ENCODE data around the gene LEPR.

The LEPR gene

GRCh38 chr1:65431111-65431705 is 10.7 kb downstream of the LEPR start:
- Histone ChIP-seq H4K12ac (ENCODE audit: low read depth, low read length) (no peak overlapping the region), H3K36me3 (ENCODE audit: control insufficient read depth in 1 of 2, insufficient read depth in 2 of 2, low read length in 2 of 2) (peaks cover 10 to 12% of the 10 kb centered on the region in 2 experiments), H3K9ac (ENCODE audit: low read length) (no peak overlapping the region), H3K4ac (ENCODE audit: low read depth, low read length) (no peak overlapping the region), H2BK5ac (ENCODE audit: low read depth, low read length, poor library complexity) (no peak overlapping the region), H3K4me1 (ENCODE audit: control insufficient read depth in 1 of 2, insufficient read depth in 2 of 2, low read length in 2 of 2) (peaks cover 4 to 11% of the 10 kb centered on the region in 2 experiments), H3K4me3 (ENCODE audit: low read depth, low read length) (no peak overlapping the region), H2BK12ac (ENCODE audit: low read length) (no peak overlapping the region), H3K27ac (ENCODE audit: low read depth, low read length) (no peak overlapping the region), H4K8ac (ENCODE audit: low read depth, low read length) (no peak overlapping the region), H3K23ac (ENCODE audit: low read length) (no peak overlapping the region), H3K4me2 (ENCODE audit: low read length) (no peak overlapping the region), H3K79me1 (ENCODE audit: low read length) (no peaks in the 10 kb centered on the region), H3K27me3 (ENCODE audit: insufficient read depth, low read length) (no peaks in the 10 kb centered on the region), H3K18ac (ENCODE audit: low read length) (no peak overlapping the region), H3K9me3 (ENCODE audit: insufficient read depth, low read depth, low read length) (no peaks in the 10 kb centered on the region), H3K14ac (ENCODE audit: low read length) (no peak overlapping the region), H3K79me2 (ENCODE audit: control insufficient read depth, insufficient read depth, low read length, poor library complexity) (no peaks in the 10 kb centered on the region), H2AFZ (ENCODE audit: insufficient read depth, low read length, poor library complexity) (no peak overlapping the region), H2BK120ac (ENCODE audit: insufficient read depth, low read length, poor library complexity) (no peak overlapping the region), H4K91ac (ENCODE audit: low read depth, low read length) (no peak overlapping the region), H2AK5ac (ENCODE audit: low read length) (no peak overlapping the region)
- DNase-seq, result peak in 1 of 2 donors; percentile 51
- WGBS (ENCODE audit: extremely low coverage, insufficient coverage, insufficient read length), result no CpG with 5 or more reads among the region's 1 CpG

GRCh38 chr1:65432918-65433317 is 12.4 kb downstream of the LEPR start:
- H3K4ac ChIP-seq (ENCODE audit: low read depth, low read length), result no peak overlapping the region
- no peak overlapping the region for H3K9ac ChIP-seq (ENCODE audit: low read length)
- peak overlapping the region; percentile 40 for H3K18ac ChIP-seq (ENCODE audit: low read length)
- no peak overlapping the region for H2BK5ac ChIP-seq (ENCODE audit: low read depth, low read length, poor library complexity)
- no peak overlapping the region for H4K91ac ChIP-seq (ENCODE audit: low read depth, low read length)
- H3K4me1 ChIP-seq (ENCODE audit: control insufficient read depth in 1 of 2, insufficient read depth in 2 of 2, low read length in 2 of 2), result peaks cover 4 to 12% of the 10 kb centered on the region in 2 experiments
- H2AK5ac ChIP-seq (ENCODE audit: low read length), result peak overlapping the region; percentile 37
- H3K79me1 ChIP-seq (ENCODE audit: low read length), result peaks cover 4% of the 10 kb centered on the region
- H2BK12ac ChIP-seq (ENCODE audit: low read length), result no peak overlapping the region
- no peak overlapping the region for H3K14ac ChIP-seq (ENCODE audit: low read length)
- no peak overlapping the region for H3K4me2 ChIP-seq (ENCODE audit: low read length)
- H3K9me3 ChIP-seq (ENCODE audit: insufficient read depth, low read depth, low read length), result no peaks in the 10 kb centered on the region
- H3K27ac ChIP-seq (ENCODE audit: low read depth, low read length), result no peak overlapping the region
- peak overlapping the region; percentile 47 for H4K8ac ChIP-seq (ENCODE audit: low read depth, low read length)
- no peaks in the 10 kb centered on the region for H3K27me3 ChIP-seq (ENCODE audit: insufficient read depth, low read length)
- DNase-seq, result no peak
- peaks cover 6 to 9% of the 10 kb centered on the region in 2 experiments for H3K36me3 ChIP-seq (ENCODE audit: control insufficient read depth in 1 of 2, insufficient read depth in 2 of 2, low read length in 2 of 2)
- no peaks in the 10 kb centered on the region for H3K79me2 ChIP-seq (ENCODE audit: control insufficient read depth, insufficient read depth, low read length, poor library complexity)
- H3K4me3 ChIP-seq (ENCODE audit: low read depth, low read length), result no peak overlapping the region
- H2BK120ac ChIP-seq (ENCODE audit: insufficient read depth, low read length, poor library complexity), result no peak overlapping the region
- H4K12ac ChIP-seq (ENCODE audit: low read depth, low read length), result no peak overlapping the region
- no CpG with 5 or more reads among the region's 8 CpGs for WGBS (ENCODE audit: extremely low coverage, insufficient coverage, insufficient read length)
- no peak overlapping the region for H3K23ac ChIP-seq (ENCODE audit: low read length)
- no peak overlapping the region for H2AFZ ChIP-seq (ENCODE audit: insufficient read depth, low read length, poor library complexity)

GRCh38 chr1:65434255-65434654 is 13.8 kb downstream of the LEPR start:
- Histone ChIP-seq H2AFZ (ENCODE audit: insufficient read depth, low read length, poor library complexity) (no peak overlapping the region), H2BK120ac (ENCODE audit: insufficient read depth, low read length, poor library complexity) (no peak overlapping the region), H2BK12ac (ENCODE audit: low read length) (no peak overlapping the region), H4K12ac (ENCODE audit: low read depth, low read length) (no peak overlapping the region), H3K27me3 (ENCODE audit: insufficient read depth, low read length) (no peaks in the 10 kb centered on the region), H3K4me3 (ENCODE audit: low read depth, low read length) (no peak overlapping the region), H3K79me2 (ENCODE audit: control insufficient read depth, insufficient read depth, low read length, poor library complexity) (no peaks in the 10 kb centered on the region), H2BK5ac (ENCODE audit: low read depth, low read length, poor library complexity) (no peak overlapping the region), H3K4ac (ENCODE audit: low read depth, low read length) (no peak overlapping the region), H4K8ac (ENCODE audit: low read depth, low read length) (no peak overlapping the region), H3K27ac (ENCODE audit: low read depth, low read length) (peak overlapping the region; percentile 20), H3K23ac (ENCODE audit: low read length) (no peak overlapping the region), H3K79me1 (ENCODE audit: low read length) (peaks cover 4% of the 10 kb centered on the region), H3K36me3 (ENCODE audit: control insufficient read depth in 1 of 2, insufficient read depth in 2 of 2, low read length in 2 of 2) (peaks cover 6 to 9% of the 10 kb centered on the region in 2 experiments), H3K4me2 (ENCODE audit: low read length) (no peak overlapping the region), H3K9ac (ENCODE audit: low read length) (no peak overlapping the region), H3K18ac (ENCODE audit: low read length) (no peak overlapping the region), H2AK5ac (ENCODE audit: low read length) (no peak overlapping the region), H3K4me1 (ENCODE audit: control insufficient read depth in 1 of 2, insufficient read depth in 2 of 2, low read length in 2 of 2) (peaks cover 4 to 12% of the 10 kb centered on the region in 2 experiments), H4K91ac (ENCODE audit: low read depth, low read length) (no peak overlapping the region), H3K9me3 (ENCODE audit: insufficient read depth, low read depth, low read length) (no peaks in the 10 kb centered on the region), H3K14ac (ENCODE audit: low read length) (no peak overlapping the region)
- WGBS (ENCODE audit: extremely low coverage, insufficient coverage, insufficient read length), result no CpG with 5 or more reads among the region's 1 CpG
- DNase-seq, result no peak

GRCh38 chr1:65434760-65435159 is 14.3 kb downstream of the LEPR start:
- H4K12ac ChIP-seq (ENCODE audit: low read depth, low read length), result no peak overlapping the region
- peak overlapping the region; percentile 20 for H3K27ac ChIP-seq (ENCODE audit: low read depth, low read length)
- no peak overlapping the region for H2BK12ac ChIP-seq (ENCODE audit: low read length)
- peaks cover 4 to 11% of the 10 kb centered on the region in 2 experiments for H3K4me1 ChIP-seq (ENCODE audit: control insufficient read depth in 1 of 2, insufficient read depth in 2 of 2, low read length in 2 of 2)
- no peak overlapping the region for H3K4me2 ChIP-seq (ENCODE audit: low read length)
- no peaks in the 10 kb centered on the region for H3K27me3 ChIP-seq (ENCODE audit: insufficient read depth, low read length)
- H2BK5ac ChIP-seq (ENCODE audit: low read depth, low read length, poor library complexity), result no peak overlapping the region
- H3K36me3 ChIP-seq (ENCODE audit: control insufficient read depth in 1 of 2, insufficient read depth in 2 of 2, low read length in 2 of 2), result peaks cover 6 to 9% of the 10 kb centered on the region in 2 experiments
- H3K9ac ChIP-seq (ENCODE audit: low read length), result no peak overlapping the region
- H3K4me3 ChIP-seq (ENCODE audit: low read depth, low read length), result no peak overlapping the region
- no peak overlapping the region for H4K91ac ChIP-seq (ENCODE audit: low read depth, low read length)
- no peaks in the 10 kb centered on the region for H3K9me3 ChIP-seq (ENCODE audit: insufficient read depth, low read depth, low read length)
- no peak overlapping the region for H2BK120ac ChIP-seq (ENCODE audit: insufficient read depth, low read length, poor library complexity)
- no peak overlapping the region for H2AK5ac ChIP-seq (ENCODE audit: low read length)
- peak; percentile 86 to 97 for DNase-seq
- H3K14ac ChIP-seq (ENCODE audit: low read length), result no peak overlapping the region
- no peak overlapping the region for H2AFZ ChIP-seq (ENCODE audit: insufficient read depth, low read length, poor library complexity)
- H3K79me2 ChIP-seq (ENCODE audit: control insufficient read depth, insufficient read depth, low read length, poor library complexity), result no peaks in the 10 kb centered on the region
- no peak overlapping the region for H3K18ac ChIP-seq (ENCODE audit: low read length)
- no peak overlapping the region for H3K4ac ChIP-seq (ENCODE audit: low read depth, low read length)
- H3K23ac ChIP-seq (ENCODE audit: low read length), result no peak overlapping the region
- H3K79me1 ChIP-seq (ENCODE audit: low read length), result peaks cover 4% of the 10 kb centered on the region
- no CpG with 5 or more reads among the region's 3 CpGs for WGBS (ENCODE audit: extremely low coverage, insufficient coverage, insufficient read length)
- no peak overlapping the region for H4K8ac ChIP-seq (ENCODE audit: low read depth, low read length)

All from trophoblast cell (in vitro differentiated cells and primary cell).